Measurements from ENCODE around the gene CAPN8.
A peak's percentile ranks its signal among the peaks of the same experiment; 100 is the strongest.
"Not testable (repeated sequence)": the region's sequence is repeated elsewhere in the genome, so short reads cannot be mapped to it uniquely, and the experiment has no call there.

The CAPN8 gene

DNA sequence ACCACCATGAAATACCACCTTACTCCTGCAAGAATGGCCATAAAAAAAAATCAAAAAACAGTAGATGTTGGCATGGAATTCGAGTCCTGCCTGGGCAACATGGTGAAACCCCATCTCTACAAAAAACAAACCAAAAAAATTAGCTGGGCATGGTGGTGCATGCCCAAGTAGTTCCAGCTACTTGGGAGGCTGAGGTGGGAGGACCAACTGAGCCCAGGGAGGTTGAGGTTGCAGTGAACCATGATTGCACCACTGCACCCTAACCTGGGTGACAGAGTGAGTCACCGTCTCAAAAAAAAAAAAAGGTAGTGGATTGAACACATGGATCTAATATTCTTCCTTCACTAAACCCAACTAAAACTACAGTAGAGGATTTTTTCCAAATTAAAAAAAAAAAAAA, 146.4 kb downstream of the CAPN8 start:
- DNase-seq: no peak

DNA sequence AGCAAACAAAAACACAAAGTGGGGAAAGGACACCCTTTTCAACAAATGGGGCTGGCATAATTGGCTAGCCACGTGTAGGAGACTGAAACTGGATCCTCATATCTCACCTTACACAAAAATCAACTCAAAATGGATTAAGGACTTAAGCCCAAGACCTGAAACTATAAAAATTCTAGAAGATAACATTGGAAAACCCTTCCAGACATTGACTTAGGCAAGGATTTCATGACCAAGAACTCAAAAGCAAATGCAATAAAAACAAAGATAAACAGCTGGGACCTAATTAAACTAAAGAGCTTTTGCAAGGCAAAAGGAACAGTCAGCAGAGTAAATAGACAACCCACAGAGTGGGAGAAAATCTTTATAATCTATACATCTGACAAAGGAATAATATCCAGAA, 146.9 kb downstream of the CAPN8 start:
- H3K4me1 ChIP-seq (ENCODE audit: control insufficient read depth, insufficient read depth, low read length, poor library complexity, severe bottlenecking): peaks cover 31% of the 10 kb centered on the region
- not testable (repeated sequence) for H3K27ac ChIP-seq (ENCODE audit: insufficient read depth, low read length, poor library complexity, severe bottlenecking); H3K36me3 ChIP-seq (ENCODE audit: control insufficient read depth, insufficient read depth, low read length); H3K9me3 ChIP-seq (ENCODE audit: control insufficient read depth, low read length); DNase-seq; H3K27me3 ChIP-seq (replicated peaks; ENCODE audit: control insufficient read depth, insufficient read depth, low read length, poor library complexity, severe bottlenecking); H3K4me3 ChIP-seq (ENCODE audit: insufficient read depth, low read depth, low read length, poor library complexity, severe bottlenecking)

More for the DNA sequence above, 146.4 kb downstream of the CAPN8 start:
- Histone ChIP-seq H3K27me3 (replicated peaks; ENCODE audit: control insufficient read depth, insufficient read depth, low read length, poor library complexity, severe bottlenecking) (no peaks in the 10 kb centered on the region), H3K9me3 (ENCODE audit: control insufficient read depth, low read length) (no peaks in the 10 kb centered on the region), H3K27ac (ENCODE audit: insufficient read depth, low read length, poor library complexity, severe bottlenecking) (no peak overlapping the region), H3K4me1 (ENCODE audit: control insufficient read depth, insufficient read depth, low read length, poor library complexity, severe bottlenecking) (peaks cover 26% of the 10 kb centered on the region), H3K36me3 (ENCODE audit: control insufficient read depth, insufficient read depth, low read length) (no peaks in the 10 kb centered on the region), H3K4me3 (ENCODE audit: insufficient read depth, low read depth, low read length, poor library complexity, severe bottlenecking) (no peak overlapping the region)

DNA sequence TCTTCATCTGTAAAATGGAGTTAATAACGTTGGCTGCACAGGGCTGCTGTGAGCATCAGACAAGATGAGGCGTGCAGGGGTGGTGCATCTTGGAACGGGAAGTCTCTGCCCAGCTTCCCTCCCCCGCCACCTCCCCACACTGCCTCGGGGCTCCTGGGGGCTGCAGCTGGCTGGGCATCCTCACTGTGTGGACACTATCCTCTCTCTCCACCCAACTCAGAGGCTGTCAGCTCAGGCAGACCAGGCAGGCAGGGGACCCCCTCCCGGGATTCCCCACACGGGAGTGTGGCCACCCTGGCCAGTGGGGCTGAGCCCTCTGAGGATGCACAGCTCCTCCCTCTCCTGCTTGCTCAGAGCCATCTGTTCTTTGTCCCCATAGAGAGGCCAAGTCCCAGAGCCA, 149.6 kb downstream of the CAPN8 start:
- Histone ChIP-seq H3K36me3 (ENCODE audit: control insufficient read depth, insufficient read depth, low read length) (no peaks in the 10 kb centered on the region), H3K4me3 (ENCODE audit: insufficient read depth, low read depth, low read length, poor library complexity, severe bottlenecking) (no peak overlapping the region), H3K27me3 (replicated peaks; ENCODE audit: control insufficient read depth, insufficient read depth, low read length, poor library complexity, severe bottlenecking) (no peaks in the 10 kb centered on the region), H3K27ac (ENCODE audit: insufficient read depth, low read length, poor library complexity, severe bottlenecking) (peak overlapping the region; percentile 39), H3K4me1 (ENCODE audit: control insufficient read depth, insufficient read depth, low read length, poor library complexity, severe bottlenecking) (peaks cover 31% of the 10 kb centered on the region), H3K9me3 (ENCODE audit: control insufficient read depth, low read length) (no peaks in the 10 kb centered on the region)
- DNase-seq: no peak

DNA sequence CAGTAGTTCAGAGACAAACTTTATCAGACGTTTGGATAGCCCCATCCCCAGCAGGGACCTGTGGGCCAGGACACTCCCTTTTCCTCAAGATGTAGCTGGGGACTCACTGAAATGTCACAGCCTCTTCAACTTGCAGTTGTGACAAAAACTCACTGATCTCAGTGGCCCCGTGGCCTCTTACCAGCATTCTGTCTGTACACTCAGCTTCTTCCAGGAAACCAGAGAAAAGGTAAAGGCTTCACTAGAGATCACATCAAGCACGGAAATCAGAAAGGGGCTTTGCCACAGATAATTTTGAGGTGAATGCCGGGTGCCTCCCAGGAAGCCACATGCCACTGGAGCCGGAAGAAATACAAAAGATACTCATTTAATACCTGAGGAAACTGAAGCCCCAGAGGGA, 150.1 kb downstream of the CAPN8 start:
- DNase-seq: peak in 2 of 3 donors; percentile 20 to 21
- no peaks in the 10 kb centered on the region for H3K9me3 ChIP-seq (ENCODE audit: control insufficient read depth, low read length)
- H3K27ac ChIP-seq (ENCODE audit: insufficient read depth, low read length, poor library complexity, severe bottlenecking): peak overlapping the region; percentile 39
- no peaks in the 10 kb centered on the region for H3K27me3 ChIP-seq (replicated peaks; ENCODE audit: control insufficient read depth, insufficient read depth, low read length, poor library complexity, severe bottlenecking)
- peaks cover 31% of the 10 kb centered on the region for H3K4me1 ChIP-seq (ENCODE audit: control insufficient read depth, insufficient read depth, low read length, poor library complexity, severe bottlenecking)
- no peak overlapping the region for H3K4me3 ChIP-seq (ENCODE audit: insufficient read depth, low read depth, low read length, poor library complexity, severe bottlenecking)
- no peaks in the 10 kb centered on the region for H3K36me3 ChIP-seq (ENCODE audit: control insufficient read depth, insufficient read depth, low read length)

DNA sequence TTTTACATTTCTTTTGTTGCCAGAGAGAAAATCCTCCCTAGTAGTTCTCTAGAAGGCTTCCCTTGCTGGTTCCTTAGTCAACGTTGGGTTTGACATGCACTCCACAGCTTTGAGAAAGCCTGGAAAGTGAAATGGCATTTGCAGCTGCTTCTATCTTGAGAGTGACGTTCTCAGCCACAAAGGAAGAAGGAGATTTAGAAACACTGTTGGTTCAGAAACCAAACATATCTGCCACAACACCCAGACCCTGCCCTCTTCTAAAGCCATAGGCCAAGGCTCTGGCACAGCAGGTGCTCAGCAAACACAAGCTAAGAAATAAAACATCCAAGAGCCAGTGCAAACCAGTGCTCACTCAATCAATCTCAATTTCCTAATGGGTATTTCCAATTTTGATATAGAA, 150.9 kb downstream of the CAPN8 start:
- Histone ChIP-seq H3K4me1 (ENCODE audit: control insufficient read depth, insufficient read depth, low read length, poor library complexity, severe bottlenecking) (peaks cover 31% of the 10 kb centered on the region), H3K27ac (ENCODE audit: insufficient read depth, low read length, poor library complexity, severe bottlenecking) (peak overlapping the region; percentile 39), H3K9me3 (ENCODE audit: control insufficient read depth, low read length) (no peaks in the 10 kb centered on the region), H3K36me3 (ENCODE audit: control insufficient read depth, insufficient read depth, low read length) (no peaks in the 10 kb centered on the region), H3K4me3 (ENCODE audit: insufficient read depth, low read depth, low read length, poor library complexity, severe bottlenecking) (no peak overlapping the region), H3K27me3 (replicated peaks; ENCODE audit: control insufficient read depth, insufficient read depth, low read length, poor library complexity, severe bottlenecking) (no peaks in the 10 kb centered on the region)
- DNase-seq: no peak

DNA sequence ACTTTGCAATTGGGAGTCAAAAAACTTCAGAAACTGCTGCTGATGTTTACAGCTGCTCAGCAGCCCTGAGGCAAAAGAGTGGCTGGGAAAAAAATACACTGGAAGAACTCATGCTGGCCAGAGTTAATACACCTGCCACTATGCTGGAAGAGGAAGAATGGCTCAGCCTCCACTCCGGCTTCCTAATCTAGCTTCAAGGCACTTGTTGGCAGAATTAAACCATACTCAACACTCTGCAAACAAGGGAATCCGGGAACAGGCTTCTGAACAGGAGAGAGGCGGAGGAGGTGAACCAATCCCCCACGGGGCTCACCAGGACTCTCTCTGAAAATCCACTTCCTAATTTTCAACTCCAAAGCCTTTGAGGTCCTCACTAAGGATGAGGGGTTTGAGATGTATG, 152.2 kb downstream of the CAPN8 start:
- DNase-seq: no peak
- Histone ChIP-seq H3K9me3 (ENCODE audit: control insufficient read depth, low read length) (no peaks in the 10 kb centered on the region), H3K36me3 (ENCODE audit: control insufficient read depth, insufficient read depth, low read length) (no peaks in the 10 kb centered on the region), H3K27ac (ENCODE audit: insufficient read depth, low read length, poor library complexity, severe bottlenecking) (no peak overlapping the region), H3K27me3 (replicated peaks; ENCODE audit: control insufficient read depth, insufficient read depth, low read length, poor library complexity, severe bottlenecking) (no peaks in the 10 kb centered on the region), H3K4me1 (ENCODE audit: control insufficient read depth, insufficient read depth, low read length, poor library complexity, severe bottlenecking) (peaks cover 31% of the 10 kb centered on the region), H3K4me3 (ENCODE audit: insufficient read depth, low read depth, low read length, poor library complexity, severe bottlenecking) (no peak overlapping the region)

DNA sequence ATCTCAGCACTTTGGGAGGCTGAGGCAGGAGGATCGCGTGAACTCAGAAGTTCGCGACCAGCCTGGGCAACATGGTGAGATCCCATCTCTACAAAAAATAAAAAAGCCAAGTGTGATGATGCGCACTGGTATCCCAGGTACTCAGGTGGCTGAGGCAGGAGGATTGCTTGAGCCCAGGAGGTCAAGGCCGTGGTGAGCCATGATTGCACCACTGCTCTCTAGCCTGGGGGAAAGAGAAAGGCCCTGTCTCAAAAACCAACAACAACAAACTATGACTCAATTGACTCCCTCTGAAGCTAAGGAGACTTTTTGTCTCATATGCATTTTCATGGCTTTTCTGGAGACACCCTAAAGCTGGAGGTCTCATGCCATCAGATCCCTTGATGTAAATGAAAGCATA, 153.4 kb downstream of the CAPN8 start:
- Histone ChIP-seq H3K4me3 (ENCODE audit: insufficient read depth, low read depth, low read length, poor library complexity, severe bottlenecking) (no peak overlapping the region), H3K27me3 (replicated peaks; ENCODE audit: control insufficient read depth, insufficient read depth, low read length, poor library complexity, severe bottlenecking) (no peaks in the 10 kb centered on the region), H3K27ac (ENCODE audit: insufficient read depth, low read length, poor library complexity, severe bottlenecking) (no peak overlapping the region), H3K9me3 (ENCODE audit: control insufficient read depth, low read length) (no peaks in the 10 kb centered on the region), H3K4me1 (ENCODE audit: control insufficient read depth, insufficient read depth, low read length, poor library complexity, severe bottlenecking) (peaks cover 31% of the 10 kb centered on the region), H3K36me3 (ENCODE audit: control insufficient read depth, insufficient read depth, low read length) (no peaks in the 10 kb centered on the region)
- no peak for DNase-seq

DNA sequence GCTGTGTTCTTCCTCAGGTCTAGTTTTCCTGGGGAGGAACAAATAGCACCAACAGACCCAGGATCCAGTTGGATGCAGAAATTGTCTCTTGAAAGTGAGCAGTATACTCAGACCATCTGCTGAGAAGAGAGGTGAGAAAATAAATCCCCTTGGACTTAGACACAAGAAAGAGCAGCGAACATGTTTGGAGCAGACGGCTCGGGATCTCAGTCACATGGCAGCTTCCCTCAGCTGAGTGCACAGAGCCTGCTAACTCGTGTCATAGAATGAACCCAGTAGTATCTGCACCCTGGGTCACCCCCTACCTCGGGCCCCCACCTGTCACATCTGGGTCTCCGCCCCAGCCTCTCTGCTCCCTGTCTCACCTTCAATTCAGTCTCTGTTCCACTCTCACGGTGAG, 156.7 kb downstream of the CAPN8 start:
- Histone ChIP-seq H3K36me3 (ENCODE audit: control insufficient read depth, insufficient read depth, low read length) (no peaks in the 10 kb centered on the region), H3K27ac (ENCODE audit: insufficient read depth, low read length, poor library complexity, severe bottlenecking) (no peak overlapping the region), H3K4me3 (ENCODE audit: insufficient read depth, low read depth, low read length, poor library complexity, severe bottlenecking) (no peak overlapping the region), H3K27me3 (replicated peaks; ENCODE audit: control insufficient read depth, insufficient read depth, low read length, poor library complexity, severe bottlenecking) (no peaks in the 10 kb centered on the region), H3K9me3 (ENCODE audit: control insufficient read depth, low read length) (no peaks in the 10 kb centered on the region), H3K4me1 (ENCODE audit: control insufficient read depth, insufficient read depth, low read length, poor library complexity, severe bottlenecking) (peaks cover 2% of the 10 kb centered on the region)
- DNase-seq: no peak

DNA sequence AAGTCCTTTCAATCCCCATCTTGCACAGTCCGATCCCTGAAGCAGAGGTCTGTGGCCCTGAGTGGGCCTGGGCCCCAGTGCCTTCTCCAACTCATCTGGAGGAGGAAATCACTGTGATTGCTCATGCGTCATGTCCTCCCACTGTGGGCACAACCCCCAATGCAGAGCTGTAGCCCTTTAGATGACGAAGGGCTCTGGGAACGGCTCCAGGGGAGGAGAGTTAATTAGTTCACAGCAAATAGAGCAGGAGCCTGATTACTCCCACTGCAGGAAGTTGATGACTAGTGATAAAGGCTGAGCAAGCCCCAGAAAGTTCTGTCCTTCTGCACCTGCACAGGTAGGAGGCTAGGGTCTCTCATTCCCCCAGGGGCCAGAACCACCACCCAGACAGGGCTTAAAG, 160.8 kb downstream of the CAPN8 start:
- Histone ChIP-seq H3K27ac (ENCODE audit: insufficient read depth, low read length, poor library complexity, severe bottlenecking) (no peak overlapping the region), H3K4me3 (ENCODE audit: insufficient read depth, low read depth, low read length, poor library complexity, severe bottlenecking) (no peak overlapping the region), H3K9me3 (ENCODE audit: control insufficient read depth, low read length) (no peaks in the 10 kb centered on the region), H3K4me1 (ENCODE audit: control insufficient read depth, insufficient read depth, low read length, poor library complexity, severe bottlenecking) (no peaks in the 10 kb centered on the region), H3K27me3 (replicated peaks; ENCODE audit: control insufficient read depth, insufficient read depth, low read length, poor library complexity, severe bottlenecking) (no peaks in the 10 kb centered on the region), H3K36me3 (ENCODE audit: control insufficient read depth, insufficient read depth, low read length) (no peaks in the 10 kb centered on the region)
- no peak for DNase-seq

DNA sequence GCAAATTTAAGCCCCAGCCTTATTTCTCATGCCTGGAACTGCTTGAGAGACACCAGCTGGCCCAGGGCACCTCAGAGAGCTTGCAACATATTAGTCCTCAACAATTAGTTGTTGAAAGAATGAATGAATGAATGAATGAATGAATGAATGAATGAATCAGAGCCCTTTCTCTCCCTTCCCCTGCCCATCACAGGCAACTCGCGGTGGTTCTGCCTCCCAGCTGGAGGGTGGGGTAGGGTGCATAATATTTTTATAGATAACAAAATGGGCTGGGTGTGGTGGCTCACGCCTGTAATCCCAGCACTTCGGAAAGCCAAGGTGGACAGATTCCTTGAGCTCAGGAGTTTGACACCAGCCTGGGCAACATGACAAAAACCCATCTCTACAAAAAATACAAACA, 162.2 kb downstream of the CAPN8 start:
- Histone ChIP-seq H3K27ac (ENCODE audit: insufficient read depth, low read length, poor library complexity, severe bottlenecking) (no peak overlapping the region), H3K4me1 (ENCODE audit: control insufficient read depth, insufficient read depth, low read length, poor library complexity, severe bottlenecking) (no peaks in the 10 kb centered on the region), H3K36me3 (ENCODE audit: control insufficient read depth, insufficient read depth, low read length) (no peaks in the 10 kb centered on the region), H3K27me3 (replicated peaks; ENCODE audit: control insufficient read depth, insufficient read depth, low read length, poor library complexity, severe bottlenecking) (no peaks in the 10 kb centered on the region), H3K4me3 (ENCODE audit: insufficient read depth, low read depth, low read length, poor library complexity, severe bottlenecking) (no peak overlapping the region), H3K9me3 (ENCODE audit: control insufficient read depth, low read length) (no peaks in the 10 kb centered on the region)
- DNase-seq: no peak

Measured in effector memory CD4-positive, alpha-beta T cell (primary cell).